ENCODE data around the gene PHF21B. TPM values are rescaled to one million over a fixed set of nuclear protein-coding genes. Genes with fewer than 3 reads are reported as not detected.

PHF21B gene
- total and polyA plus RNA-seq, 3 donors from 2014 or later: 8.5 to 37.9 (median 19.0) TPM

DNA sequence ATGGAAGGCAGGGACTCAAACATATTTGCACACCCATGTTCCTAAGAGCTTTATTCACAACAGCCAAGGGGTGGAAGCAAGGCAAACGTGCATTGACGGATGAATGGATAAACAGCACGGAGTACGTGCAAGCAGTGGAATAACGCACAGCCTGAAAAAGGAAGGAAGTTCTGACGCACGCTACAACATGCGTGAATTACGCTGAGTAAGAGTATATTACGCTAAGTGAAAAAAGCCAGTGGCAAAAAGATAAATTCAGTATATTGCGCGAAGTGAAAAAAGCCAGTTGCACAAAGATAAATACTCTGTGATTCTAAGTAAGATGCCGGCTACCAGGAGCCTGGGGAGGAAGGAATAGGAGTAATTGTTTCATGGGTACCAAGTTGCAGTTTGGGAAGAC is 19.5 kb downstream of the PHF21B start:
- no peaks in the 10 kb centered on the region for H3K27me3 ChIP-seq
- intact Hi-C loops (cut with DNase I; ENCODE audit: low total_unique reads): no loop called here
- H3K27ac ChIP-seq: no peak overlapping the region
- no peaks in the 10 kb centered on the region for H3K36me3 ChIP-seq (ENCODE audit: low read depth, missing control alignments)
- DNase-seq: no peak
- H3K4me3 ChIP-seq: no peak overlapping the region
- H3K9me3 ChIP-seq: no peaks in the 10 kb centered on the region
- 91 to 93% methylated on average over 13 of the region's 13 CpGs for WGBS, 2 donors
- no peak for TF ChIP-seq POLR2A (IDR thresholded peaks at IDR 0.05)
- TF ChIP-seq, protein P1, sequence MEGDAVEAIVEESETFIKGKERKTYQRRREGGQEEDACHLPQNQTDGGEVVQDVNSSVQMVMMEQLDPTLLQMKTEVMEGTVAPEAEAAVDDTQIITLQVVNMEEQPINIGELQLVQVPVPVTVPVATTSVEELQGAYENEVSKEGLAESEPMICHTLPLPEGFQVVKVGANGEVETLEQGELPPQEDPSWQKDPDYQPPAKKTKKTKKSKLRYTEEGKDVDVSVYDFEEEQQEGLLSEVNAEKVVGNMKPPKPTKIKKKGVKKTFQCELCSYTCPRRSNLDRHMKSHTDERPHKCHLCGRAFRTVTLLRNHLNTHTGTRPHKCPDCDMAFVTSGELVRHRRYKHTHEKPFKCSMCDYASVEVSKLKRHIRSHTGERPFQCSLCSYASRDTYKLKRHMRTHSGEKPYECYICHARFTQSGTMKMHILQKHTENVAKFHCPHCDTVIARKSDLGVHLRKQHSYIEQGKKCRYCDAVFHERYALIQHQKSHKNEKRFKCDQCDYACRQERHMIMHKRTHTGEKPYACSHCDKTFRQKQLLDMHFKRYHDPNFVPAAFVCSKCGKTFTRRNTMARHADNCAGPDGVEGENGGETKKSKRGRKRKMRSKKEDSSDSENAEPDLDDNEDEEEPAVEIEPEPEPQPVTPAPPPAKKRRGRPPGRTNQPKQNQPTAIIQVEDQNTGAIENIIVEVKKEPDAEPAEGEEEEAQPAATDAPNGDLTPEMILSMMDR (IDR thresholded peaks at IDR 0.05): no peak
- no peaks in the 10 kb centered on the region for H3K4me1 ChIP-seq

DNA sequence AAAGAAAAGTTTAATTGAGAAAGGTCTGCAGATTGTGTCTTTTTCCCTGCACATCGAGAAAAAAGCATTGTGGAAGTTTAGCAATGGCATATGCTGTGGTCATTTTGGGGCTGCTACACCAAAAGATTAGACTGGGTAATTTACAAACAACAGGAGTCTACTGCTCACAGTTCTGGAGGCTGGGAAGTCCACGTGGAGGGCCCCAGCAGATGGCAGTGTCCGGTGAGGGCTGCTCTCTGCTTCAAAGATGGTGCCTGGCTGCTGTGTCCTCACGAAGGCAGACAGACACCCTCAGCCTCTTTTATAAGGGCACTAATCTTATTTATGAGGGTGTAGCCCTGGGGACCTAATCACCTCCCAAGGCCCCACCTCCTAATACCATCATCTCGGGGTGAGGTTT is 21.1 kb downstream of the PHF21B start:
- Histone ChIP-seq H3K4me1 (no peaks in the 10 kb centered on the region), H3K36me3 (ENCODE audit: low read depth, missing control alignments) (no peaks in the 10 kb centered on the region)
- intact Hi-C loops (cut with DNase I; ENCODE audit: low total_unique reads): no loop called here

GRCh38 chr22:44986926-44987325 is 22.9 kb downstream of the PHF21B start:
- no peak for DNase-seq
- no peak overlapping the region for H3K4me3 ChIP-seq
- 90% methylated on average over 5 of the region's 5 CpGs for WGBS, 2 donors
- intact Hi-C loops (cut with DNase I; ENCODE audit: low total_unique reads): no loop called here
- TF ChIP-seq, protein P1 (IDR thresholded peaks at IDR 0.05): no peak
- no peak for TF ChIP-seq POLR2A (IDR thresholded peaks at IDR 0.05)
- no peaks in the 10 kb centered on the region for H3K9me3 ChIP-seq
- H3K27me3 ChIP-seq: no peaks in the 10 kb centered on the region
- H3K27ac ChIP-seq: no peak overlapping the region
- H3K36me3 ChIP-seq (ENCODE audit: low read depth, missing control alignments): no peaks in the 10 kb centered on the region
- H3K4me1 ChIP-seq: no peaks in the 10 kb centered on the region

More for the DNA sequence above, 21.1 kb downstream of the PHF21B start:
- no peaks in the 10 kb centered on the region for H3K27me3 ChIP-seq
- H3K9me3 ChIP-seq: no peaks in the 10 kb centered on the region
- 88 to 96% methylated on average over 5 of the region's 5 CpGs for WGBS, 2 donors
- no peak overlapping the region for H3K27ac ChIP-seq
- no peak for TF ChIP-seq POLR2A (IDR thresholded peaks at IDR 0.05)
- TF ChIP-seq, protein P1 (IDR thresholded peaks at IDR 0.05): no peak
- no peak for DNase-seq
- no peak overlapping the region for H3K4me3 ChIP-seq

DNA sequence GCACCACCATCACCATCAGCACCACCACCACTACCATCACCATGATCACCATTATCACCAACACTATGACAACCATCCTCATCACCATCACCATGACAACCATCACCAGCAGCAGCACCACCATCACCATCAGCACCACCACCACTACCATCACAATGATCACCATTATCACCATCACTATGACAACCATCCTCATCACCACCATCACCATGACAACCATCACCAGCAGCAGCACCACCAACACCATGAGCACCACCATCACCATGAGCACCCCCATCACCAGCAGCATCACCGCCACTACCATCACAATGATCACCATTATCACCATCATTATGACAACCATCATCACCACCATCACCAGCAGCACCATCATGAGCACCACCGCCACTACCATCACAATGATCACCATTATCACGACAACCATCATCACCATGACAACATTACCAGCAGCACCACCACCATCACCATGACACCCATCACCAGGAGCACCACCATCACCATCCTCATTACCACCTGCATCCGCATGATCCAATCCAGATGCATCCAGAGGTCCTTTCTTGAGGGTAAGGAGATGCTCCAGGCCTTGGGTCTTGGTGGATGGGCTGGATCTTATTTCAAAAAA is 23.8 kb downstream of the PHF21B start:
- Histone ChIP-seq H3K27ac (no peak overlapping the region), H3K36me3 (ENCODE audit: low read depth, missing control alignments) (no peaks in the 10 kb centered on the region), H3K9me3 (no peaks in the 10 kb centered on the region), H3K4me1 (no peaks in the 10 kb centered on the region), H3K27me3 (no peaks in the 10 kb centered on the region), H3K4me3 (no peak overlapping the region)
- intact Hi-C loops (cut with DNase I; ENCODE audit: low total_unique reads): no loop called here
- DNase-seq: no peak
- no peak for TF ChIP-seq POLR2A (IDR thresholded peaks at IDR 0.05)
- 96 to 97% methylated on average over 4 of the region's 4 CpGs for WGBS, 2 donors

DNA sequence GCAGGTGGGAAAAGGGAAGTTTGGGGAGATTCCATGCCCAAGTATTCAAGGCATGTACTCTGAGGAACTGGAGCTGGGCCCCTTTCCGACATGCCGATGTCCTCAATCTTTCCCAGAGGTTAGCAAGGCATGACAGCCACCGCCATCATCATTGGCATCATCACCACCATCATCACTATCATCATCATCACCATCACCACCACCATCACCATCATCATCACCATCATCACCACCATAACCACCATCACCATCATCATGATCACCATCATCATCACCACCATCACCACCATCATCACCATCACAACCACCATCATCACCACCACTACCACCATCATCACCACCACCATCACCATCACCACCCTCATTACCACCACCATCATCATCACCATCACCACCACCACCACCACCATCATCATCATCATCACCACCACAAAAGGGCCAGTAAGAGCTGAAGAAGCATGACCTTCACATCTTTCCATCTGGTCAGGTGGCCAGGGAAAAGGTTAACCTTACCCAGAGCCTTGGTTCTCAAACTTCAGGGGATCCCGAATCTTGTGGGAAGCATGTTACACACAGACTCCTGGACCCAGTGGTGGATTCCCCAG is 25.8 kb downstream of the PHF21B start:
- Histone ChIP-seq H3K36me3 (ENCODE audit: low read depth, missing control alignments) (no peaks in the 10 kb centered on the region), H3K4me1 (no peaks in the 10 kb centered on the region), H3K4me3 (no peak overlapping the region), H3K27me3 (no peaks in the 10 kb centered on the region), H3K9me3 (no peaks in the 10 kb centered on the region), H3K27ac (no peak overlapping the region)
- intact Hi-C loops (cut with DNase I; ENCODE audit: low total_unique reads): no loop called here
- TF ChIP-seq POLR2A (IDR thresholded peaks at IDR 0.05): no peak
- TF ChIP-seq, protein P1 (IDR thresholded peaks at IDR 0.05): no peak
- no peak for DNase-seq
- WGBS, 2 donors: 96 to 97% methylated on average over 4 of the region's 4 CpGs
